Ammon's horn (tissue), 1 donor: ENCODE data around the gene ZBED2.

ENCODE experiments used
- DNase-seq: peaks from one replicate; pipeline ENCODE4 v3.0.0-alpha.2; 2016; ENCODE audit warnings: low spot score

ZBED2 gene

GRCh38 chr3:111603679-111604078, 8.5 kb upstream of the ZBED2 start:
- DNase-seq: no peak

GRCh38 chr3:111601810-111602209, 6.7 kb upstream of the ZBED2 start:
- no peak for DNase-seq

GRCh38 chr3:111598552-111598951, 3.4 kb upstream of the ZBED2 start:
- DNase-seq: no peak

- no peak for DNase-seq
These were observed 3.0 kb upstream of the ZBED2 start for GRCh38 chr3:111598139-111598538.

DNA sequence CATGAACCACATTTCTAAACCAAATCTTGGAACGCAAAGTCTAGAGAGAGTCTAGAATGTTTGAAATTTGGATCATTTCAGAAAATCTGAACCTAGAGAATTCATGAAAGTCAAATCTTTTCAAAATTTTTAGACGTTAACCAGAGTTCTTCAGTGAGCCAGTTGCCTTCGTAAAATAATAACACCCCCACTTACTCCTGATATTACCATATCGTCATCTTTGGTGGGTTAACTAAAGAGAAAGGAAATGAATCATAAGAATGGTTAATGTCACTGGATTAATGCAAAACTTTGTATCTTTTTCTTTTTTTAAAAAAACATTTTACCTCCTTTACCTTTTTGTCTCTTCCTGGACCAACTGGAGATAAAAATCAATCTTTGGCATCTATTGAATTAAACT, 1.2 kb upstream of the ZBED2 start:
- DNase-seq: no peak

- no peak for DNase-seq
These were observed 365 bp downstream of the ZBED2 start for GRCh38 chr3:111594781-111595180.

GRCh38 chr3:111594205-111594604, 941 bp downstream of the ZBED2 start:
- no peak for DNase-seq

GRCh38 chr3:111593666-111594065, 1.5 kb downstream of the ZBED2 start:
- DNase-seq: no peak

GRCh38 chr3:111592936-111593335, 2.2 kb downstream of the ZBED2 start:
- no peak for DNase-seq

DNA sequence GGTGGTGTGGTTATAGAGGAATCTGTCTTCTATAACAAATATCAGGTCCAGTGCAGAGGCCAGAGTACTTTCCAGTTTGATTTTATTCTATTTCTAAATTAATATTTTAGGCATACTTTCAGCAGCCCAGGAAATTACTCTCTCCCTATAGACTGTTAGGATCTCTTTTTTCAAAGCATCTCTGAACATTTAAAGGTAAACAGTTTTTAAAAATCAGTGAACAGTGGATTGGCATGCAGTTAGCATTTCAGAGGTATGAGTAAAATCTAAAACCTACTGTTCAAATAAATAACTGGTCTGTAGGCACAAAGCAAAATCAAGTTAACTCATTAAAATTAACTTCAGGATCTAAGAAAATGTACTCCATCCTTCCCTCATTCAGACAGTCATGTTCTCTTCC, 3.0 kb downstream of the ZBED2 start:
- DNase-seq: no peak

DNA sequence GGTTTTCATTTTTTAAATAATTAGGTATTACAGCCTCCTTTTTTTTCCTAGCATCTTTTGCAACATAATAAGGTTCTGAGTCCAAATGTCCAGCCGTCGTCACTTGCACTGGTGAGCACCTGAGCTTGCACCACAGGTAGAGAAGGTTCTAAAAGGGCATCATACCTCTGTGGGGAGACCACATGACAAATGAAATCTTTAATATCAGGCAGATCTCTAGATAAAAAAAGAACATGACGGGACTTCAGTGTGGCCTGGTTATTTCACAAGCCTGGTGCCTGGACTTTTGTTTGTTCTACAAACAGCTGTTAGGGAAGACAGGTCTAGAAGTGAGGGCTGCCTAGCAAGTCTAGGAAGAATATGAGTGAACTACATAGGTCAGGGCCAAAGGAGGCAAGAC, 3.6 kb downstream of the ZBED2 start:
- DNase-seq: no peak

DNA sequence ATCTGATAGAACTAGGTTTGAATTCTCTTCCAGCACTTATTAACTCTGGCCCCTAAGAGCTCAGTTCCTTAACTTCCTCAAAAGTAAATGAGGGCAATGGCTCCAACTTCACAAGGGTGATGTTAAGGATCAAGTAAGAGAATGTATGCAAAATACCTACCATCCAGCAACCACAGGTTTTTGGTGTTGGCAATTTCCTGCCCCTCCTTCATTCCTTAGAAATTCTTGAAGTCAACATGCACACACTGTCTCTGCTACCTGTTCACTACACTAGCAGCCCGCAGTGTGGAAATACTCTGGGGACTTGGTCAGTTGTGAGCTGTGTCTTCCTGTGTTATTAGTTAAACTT, 5.0 kb downstream of the ZBED2 start:
- DNase-seq: no peak

GRCh38 chr3:111589303-111590142, 5.6 kb downstream of the ZBED2 start:
- no peak for DNase-seq

GRCh38 chr3:111588527-111588926, 6.6 kb downstream of the ZBED2 start:
- no peak for DNase-seq

GRCh38 chr3:111585217-111585616, 9.9 kb downstream of the ZBED2 start:
- DNase-seq: no peak

- DNase-seq: no peak
These were observed 10.4 kb downstream of the ZBED2 start for GRCh38 chr3:111584744-111585143.

GRCh38 chr3:111582120-111582474, 13.0 kb downstream of the ZBED2 start:
- DNase-seq: no peak

DNA sequence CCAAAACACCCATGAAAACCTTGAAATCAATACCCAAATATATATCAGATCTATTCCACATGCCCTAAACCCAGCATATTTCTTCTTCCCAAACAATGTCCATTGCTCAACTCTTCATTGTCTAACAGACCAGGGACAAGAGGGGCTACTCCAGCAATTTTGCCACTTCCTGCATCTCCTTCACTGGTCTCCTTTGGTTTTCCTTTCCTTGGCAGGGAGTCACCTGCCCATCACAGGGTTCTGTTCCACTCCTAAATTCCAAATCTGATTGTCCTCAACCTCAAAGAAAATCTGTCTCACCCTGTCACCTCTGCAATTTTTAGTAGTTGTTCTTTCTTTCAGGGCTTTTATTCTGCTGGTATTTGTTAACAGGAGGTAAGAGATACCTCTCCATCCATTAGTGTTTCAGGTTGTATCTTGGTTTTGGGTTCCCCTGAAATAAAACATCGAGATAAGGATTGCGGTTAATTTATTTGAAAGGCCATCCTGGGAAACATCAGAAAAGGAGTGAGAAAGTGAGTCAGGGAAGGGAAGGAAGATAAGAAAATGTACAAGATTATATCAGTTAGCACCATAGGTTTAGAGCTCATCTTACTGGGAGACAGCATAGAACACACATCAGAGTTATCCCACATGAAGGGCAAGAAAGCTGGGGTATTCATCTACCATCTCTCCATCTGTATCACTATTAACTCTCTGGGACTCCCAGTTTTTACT, 13.6 kb downstream of the ZBED2 start:
- DNase-seq: no peak

DNA sequence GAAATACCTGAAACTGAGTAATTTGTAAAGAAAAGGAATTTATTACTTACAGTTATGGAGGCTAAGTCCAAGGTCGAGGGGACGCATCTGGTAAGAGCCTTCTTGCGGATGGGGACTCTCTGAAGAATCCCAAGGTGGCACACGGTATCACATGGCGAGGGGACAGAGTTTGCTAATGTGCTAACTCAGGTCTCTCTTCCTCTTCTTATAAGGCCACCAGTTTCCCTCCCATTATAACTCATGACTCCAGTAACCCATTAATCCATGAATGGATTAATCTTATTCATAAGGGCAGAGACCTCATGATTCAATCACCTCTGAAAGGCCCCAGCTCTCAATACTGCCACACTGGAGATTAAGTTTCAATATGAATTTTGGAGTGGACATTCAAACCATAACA, 15.7 kb downstream of the ZBED2 start:
- no peak for DNase-seq

GRCh38 chr3:111578867-111579266, 16.3 kb downstream of the ZBED2 start:
- DNase-seq: no peak

DNA sequence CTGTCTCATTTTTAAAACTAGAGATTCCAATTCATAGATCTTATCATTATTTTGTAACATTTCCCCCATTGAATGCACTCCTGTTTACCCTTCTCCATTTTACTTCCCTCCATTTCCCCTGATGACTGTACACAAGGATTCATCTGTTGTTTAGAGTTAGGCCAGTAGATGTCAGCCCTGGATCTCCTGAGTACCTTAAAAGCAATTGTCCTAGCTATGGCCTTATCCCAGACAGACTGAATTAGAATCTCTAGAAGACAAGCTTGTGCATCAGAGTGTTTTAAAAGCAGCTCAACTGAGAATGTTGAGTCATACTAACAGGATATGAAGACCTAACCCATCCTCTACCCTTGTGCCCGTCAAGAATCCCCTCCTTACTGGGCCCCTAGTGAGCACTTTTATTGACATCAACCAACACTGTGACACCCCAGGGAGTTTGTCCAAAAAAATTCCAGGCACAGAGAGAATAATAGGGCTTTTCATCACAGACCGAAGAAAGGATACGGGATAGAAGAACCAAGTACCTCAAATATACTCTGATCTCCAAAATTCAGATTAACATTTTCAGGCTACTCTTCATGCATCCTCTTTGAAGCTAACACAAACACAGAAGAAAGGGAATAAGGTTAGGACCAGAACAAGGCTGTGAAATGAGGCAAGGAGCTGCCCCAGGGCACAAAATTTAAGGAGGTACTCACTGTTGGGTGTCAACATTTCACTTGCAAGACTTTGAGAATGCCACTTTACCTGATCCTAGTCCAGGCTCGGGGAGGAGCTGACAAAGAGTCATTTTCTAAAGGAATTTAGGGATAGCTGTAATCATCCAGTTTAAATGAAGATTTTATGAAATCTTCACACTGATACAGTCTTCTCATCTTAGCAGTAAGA, 17.1 kb downstream of the ZBED2 start:
- peak; percentile 20 for DNase-seq

GRCh38 chr3:111577113-111577512, 18.0 kb downstream of the ZBED2 start:
- no peak for DNase-seq
